Measurements from ENCODE around the gene NDP. TPM values are rescaled to one million over a fixed set of nuclear protein-coding genes. Genes with fewer than 3 reads are reported as not detected.

Gene NDP
- total RNA-seq, 1 donor from 2014 or later = not detected

DNA sequence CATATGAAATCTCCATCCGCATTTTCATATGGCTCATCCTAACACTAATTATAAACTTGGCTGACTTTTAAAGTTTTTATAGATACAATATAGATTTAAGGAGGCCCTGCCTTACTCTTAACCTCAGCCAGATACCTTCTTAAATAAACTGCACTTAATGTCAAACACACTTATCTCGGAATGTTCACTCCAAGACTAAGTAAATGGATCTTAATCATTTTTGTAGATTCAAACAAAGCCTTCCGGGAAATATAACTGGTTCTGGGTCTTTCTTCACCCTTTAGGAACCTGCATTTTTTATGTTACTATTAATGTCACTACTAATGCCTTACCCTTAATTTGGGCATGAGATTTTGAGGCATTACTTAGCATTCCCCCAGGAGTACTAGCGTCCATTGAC lies 43.7 kb upstream of the NDP start:
- TF ChIP-seq CTCF (IDR thresholded peaks at IDR 0.05) = no peak
- no peak for ATAC-seq (ENCODE audit: low read depth)
- H3K27me3 Mint-ChIP-seq = no peaks in the 10 kb centered on the region
- H3K27ac Mint-ChIP-seq = no peak overlapping the region
- H3K9me3 Mint-ChIP-seq = no peaks in the 10 kb centered on the region
- intact Hi-C loops (cut with micrococcal nuclease) = no loop called here
- no peaks in the 10 kb centered on the region for H3K36me3 Mint-ChIP-seq (ENCODE audit: low read depth)
- CTCF ChIA-PET = no interaction called here
- H3K4me1 Mint-ChIP-seq = peaks cover 9% of the 10 kb centered on the region
- no peak overlapping the region for H3K4me3 Mint-ChIP-seq
- POLR2A ChIA-PET = no interaction called here
- DNase-seq = no peak

DNA sequence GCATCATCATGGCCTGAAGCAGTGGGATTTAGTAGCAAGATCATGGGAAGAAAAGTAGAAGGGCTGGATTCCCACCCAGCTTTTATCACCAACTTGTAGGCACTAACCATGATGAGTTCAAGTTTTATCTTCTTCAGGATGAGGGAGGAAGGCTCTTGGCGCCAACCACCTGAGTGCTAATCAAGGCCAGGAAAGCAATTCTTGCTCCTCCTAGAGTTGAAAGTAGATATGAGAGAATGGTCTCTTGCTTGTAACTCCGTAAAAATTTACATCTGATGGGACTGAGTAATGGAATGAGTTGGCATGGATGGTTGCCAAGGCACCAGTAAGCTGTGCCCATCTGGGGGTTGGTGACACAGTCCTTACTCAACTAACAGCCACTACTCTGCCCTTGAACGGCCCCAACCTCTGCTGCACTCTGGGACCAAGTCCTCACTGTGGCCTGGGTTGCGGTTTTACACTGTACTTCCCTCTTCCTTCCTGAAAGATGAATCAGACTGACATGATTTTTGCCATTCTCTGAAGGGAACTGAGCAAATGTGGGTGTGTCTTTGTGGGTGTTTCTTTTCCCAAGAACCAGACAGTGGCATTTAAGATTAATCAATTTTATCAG lies 39.4 kb upstream of the NDP start:
- peaks cover 8% of the 10 kb centered on the region for H3K4me1 Mint-ChIP-seq
- H3K27me3 Mint-ChIP-seq = no peaks in the 10 kb centered on the region
- no peak for TF ChIP-seq CTCF (IDR thresholded peaks at IDR 0.05)
- no peak overlapping the region for H3K4me3 Mint-ChIP-seq
- no peaks in the 10 kb centered on the region for H3K9me3 Mint-ChIP-seq
- POLR2A ChIA-PET = no interaction called here
- no peaks in the 10 kb centered on the region for H3K36me3 Mint-ChIP-seq (ENCODE audit: low read depth)
- ATAC-seq (ENCODE audit: low read depth) (peak; percentile 34), DNase-seq (no peak)
- no peak overlapping the region for H3K27ac Mint-ChIP-seq
- intact Hi-C loops (cut with micrococcal nuclease) = no loop called here
- CTCF ChIA-PET = no interaction called here

- CTCF ChIA-PET = no interaction called here
- Mint-ChIP-seq H3K4me3 (no peak overlapping the region), H3K4me1 (peaks cover 7% of the 10 kb centered on the region), H3K9me3 (no peaks in the 10 kb centered on the region), H3K27ac (no peak overlapping the region), H3K36me3 (ENCODE audit: low read depth) (no peaks in the 10 kb centered on the region), H3K27me3 (no peaks in the 10 kb centered on the region)
- ATAC-seq (ENCODE audit: low read depth) = no peak
- intact Hi-C loops (cut with micrococcal nuclease) = no loop called here
- POLR2A ChIA-PET = no interaction called here
- DNase-seq = no peak
- TF ChIP-seq CTCF (IDR thresholded peaks at IDR 0.05) = no peak
Observed at GRCh38 chrX:44011506-44011905, 38.3 kb upstream of the NDP start.

GRCh38 chrX:44010626-44011025 lies 37.4 kb upstream of the NDP start:
- Mint-ChIP-seq H3K27me3 (no peaks in the 10 kb centered on the region), H3K9me3 (no peaks in the 10 kb centered on the region), H3K27ac (no peak overlapping the region), H3K4me3 (no peak overlapping the region), H3K4me1 (peaks cover 7% of the 10 kb centered on the region), H3K36me3 (ENCODE audit: low read depth) (no peaks in the 10 kb centered on the region)
- ChIA-PET POLR2A (no interaction called here), CTCF (no interaction called here)
- DNase-seq (no peak), ATAC-seq (ENCODE audit: low read depth) (no peak)
- intact Hi-C loops (cut with micrococcal nuclease) = no loop called here
- TF ChIP-seq CTCF (IDR thresholded peaks at IDR 0.05) = no peak

- ATAC-seq (ENCODE audit: low read depth) (no peak), DNase-seq (no peak)
- ChIA-PET CTCF (no interaction called here), POLR2A (no interaction called here)
- H3K4me1 Mint-ChIP-seq = no peaks in the 10 kb centered on the region
- TF ChIP-seq CTCF (IDR thresholded peaks at IDR 0.05) = no peak
- intact Hi-C loops (cut with micrococcal nuclease) = no loop called here
- H3K27ac Mint-ChIP-seq = no peak overlapping the region
- H3K27me3 Mint-ChIP-seq = no peaks in the 10 kb centered on the region
- H3K9me3 Mint-ChIP-seq = no peaks in the 10 kb centered on the region
- H3K4me3 Mint-ChIP-seq = no peak overlapping the region
- H3K36me3 Mint-ChIP-seq (ENCODE audit: low read depth) = no peaks in the 10 kb centered on the region
Observed at GRCh38 chrX:44006081-44006480, 32.9 kb upstream of the NDP start.
